Measurements from ENCODE around the gene C6orf141.
"Not testable (repeated sequence)": the region's sequence is repeated elsewhere in the genome, so short reads cannot be mapped to it uniquely, and the experiment has no call there.

Gene C6orf141

GRCh38 chr6:49582529-49582928 lies 32.1 kb downstream of the C6orf141 start:
- no peak for DNase-seq

- not testable (repeated sequence) for DNase-seq
These were observed 36.8 kb downstream of the C6orf141 start for GRCh38 chr6:49587262-49587661.
